Measurements from ENCODE around the gene LRP2. TPM values are rescaled to one million over a fixed set of nuclear protein-coding genes. Genes with fewer than 3 reads are reported as not detected.

Gene LRP2
- polyA plus RNA-seq, 1 of the 3 experiments (the other 2 are of a cell fraction): not detected

DNA sequence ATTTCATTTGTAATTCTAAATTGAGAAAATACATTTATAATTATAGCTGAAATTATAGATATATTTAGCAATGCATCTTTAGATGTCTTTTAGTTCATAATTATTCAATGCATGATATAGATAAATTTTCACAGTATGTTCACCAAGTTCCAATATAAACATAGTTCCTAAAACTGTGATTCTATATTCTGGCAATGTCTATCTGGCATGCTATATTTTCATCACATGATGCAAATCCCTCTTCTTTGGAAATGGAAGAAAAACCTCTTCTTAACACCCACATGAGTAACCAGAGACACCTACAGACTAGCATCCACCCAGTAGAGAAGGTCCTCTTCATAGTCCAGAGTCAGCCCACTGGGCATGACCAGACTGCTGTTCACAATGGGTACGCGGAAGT, 157.2 kb downstream of the LRP2 start:
- Histone ChIP-seq H3K9me2 (no peaks in the 10 kb centered on the region), H3K4me2 (no peak overlapping the region), H3K79me2 (ENCODE audit: insufficient read depth) (no peaks in the 10 kb centered on the region), H3K9me3 (no peaks in the 10 kb centered on the region), H3K9ac (no peak overlapping the region), H2AFZ (ENCODE audit: low read depth) (no peak overlapping the region), H3K4me3 (ENCODE audit: low read depth in 2 of 2, low read length in 1 of 2) (no peak overlapping the region), H3K27ac (ENCODE audit: low read depth in 2 of 2, low read length in 1 of 2) (no peak overlapping the region), H4K20me1 (ENCODE audit: insufficient read depth) (no peaks in the 10 kb centered on the region), H3K4me1 (ENCODE audit: control insufficient read depth in 1 of 2, insufficient read depth in 2 of 2, low read depth in 1 of 2, low read length in 1 of 2) (no peaks in the 10 kb centered on the region; a peak in 1 of 4 replicates), H3F3A (replicated peaks; ENCODE audit: insufficient read depth) (no peaks in the 10 kb centered on the region), H3K27me3 (ENCODE audit: insufficient read depth) (no peaks in the 10 kb centered on the region), H3K36me3 (replicated peaks in 1 of 2; ENCODE audit: control insufficient read depth in 1 of 2, insufficient read depth in 2 of 2, low read length in 1 of 2) (no peaks in the 10 kb centered on the region)
- 64% methylated on average over 2 of the region's 2 CpGs for WGBS (ENCODE audit: low lambda C conversion rate)
- CTCF ChIA-PET: interaction anchor here (0.7 to 3.8 kb wide), 3 partner anchors 16 to 96 kb away, joined by 3 to 16 read pairs (median 7); no protein-coding TSS in a partner anchor
- TF ChIP-seq SMC3 (IDR thresholded peaks at IDR 0.05; ENCODE audit: low read depth, low read length): no peak
- no peak for TF ChIP-seq FOXJ3 (CRISPR knock-in tag; IDR thresholded peaks at IDR 0.05)
- DNase-seq: no peak
- POLR2A ChIA-PET: no interaction called here

DNA sequence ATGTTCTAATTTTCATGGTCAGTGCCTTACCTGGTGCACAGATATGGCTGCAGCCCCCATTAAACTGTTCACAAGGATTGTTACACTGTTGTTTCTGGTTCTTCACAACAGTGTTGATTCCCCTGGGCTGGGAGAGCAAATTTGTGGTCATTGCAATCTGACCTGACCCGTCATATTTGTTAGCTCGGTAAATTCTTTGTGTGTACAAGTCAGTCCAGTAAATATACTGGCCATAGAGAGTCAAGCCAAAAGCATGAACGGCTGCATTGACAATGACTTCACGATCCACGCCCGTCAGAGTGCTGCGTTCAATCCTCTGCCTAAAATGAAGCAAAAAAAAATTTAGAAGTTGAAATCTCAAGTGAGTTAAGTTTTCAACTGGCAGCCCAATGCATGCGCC, 158.4 kb downstream of the LRP2 start:
- Histone ChIP-seq H3K4me1 (ENCODE audit: control insufficient read depth in 1 of 2, insufficient read depth in 2 of 2, low read depth in 1 of 2, low read length in 1 of 2) (no peaks in the 10 kb centered on the region), H3K9me2 (no peaks in the 10 kb centered on the region), H3K4me2 (no peak overlapping the region), H3K9me3 (no peaks in the 10 kb centered on the region), H3K79me2 (ENCODE audit: insufficient read depth) (no peaks in the 10 kb centered on the region), H4K20me1 (ENCODE audit: insufficient read depth) (no peaks in the 10 kb centered on the region), H3K27me3 (ENCODE audit: insufficient read depth) (no peaks in the 10 kb centered on the region), H3K27ac (ENCODE audit: low read depth in 2 of 2, low read length in 1 of 2) (no peak overlapping the region), H3K9ac (no peak overlapping the region), H3K36me3 (replicated peaks in 1 of 2; ENCODE audit: control insufficient read depth in 1 of 2, insufficient read depth in 2 of 2, low read length in 1 of 2) (no peaks in the 10 kb centered on the region), H3K4me3 (ENCODE audit: low read depth in 2 of 2, low read length in 1 of 2) (no peak overlapping the region), H3F3A (replicated peaks; ENCODE audit: insufficient read depth) (no peaks in the 10 kb centered on the region), H2AFZ (ENCODE audit: low read depth) (no peak overlapping the region)
- DNase-seq: no peak
- ChIA-PET POLR2A (no interaction called here), CTCF (interaction anchor here (2.1 to 3.8 kb wide), 3 partner anchors 17 to 94 kb away, joined by 6 to 16 read pairs (median 7); no protein-coding TSS in a partner anchor)
- TF ChIP-seq, protein P1, sequence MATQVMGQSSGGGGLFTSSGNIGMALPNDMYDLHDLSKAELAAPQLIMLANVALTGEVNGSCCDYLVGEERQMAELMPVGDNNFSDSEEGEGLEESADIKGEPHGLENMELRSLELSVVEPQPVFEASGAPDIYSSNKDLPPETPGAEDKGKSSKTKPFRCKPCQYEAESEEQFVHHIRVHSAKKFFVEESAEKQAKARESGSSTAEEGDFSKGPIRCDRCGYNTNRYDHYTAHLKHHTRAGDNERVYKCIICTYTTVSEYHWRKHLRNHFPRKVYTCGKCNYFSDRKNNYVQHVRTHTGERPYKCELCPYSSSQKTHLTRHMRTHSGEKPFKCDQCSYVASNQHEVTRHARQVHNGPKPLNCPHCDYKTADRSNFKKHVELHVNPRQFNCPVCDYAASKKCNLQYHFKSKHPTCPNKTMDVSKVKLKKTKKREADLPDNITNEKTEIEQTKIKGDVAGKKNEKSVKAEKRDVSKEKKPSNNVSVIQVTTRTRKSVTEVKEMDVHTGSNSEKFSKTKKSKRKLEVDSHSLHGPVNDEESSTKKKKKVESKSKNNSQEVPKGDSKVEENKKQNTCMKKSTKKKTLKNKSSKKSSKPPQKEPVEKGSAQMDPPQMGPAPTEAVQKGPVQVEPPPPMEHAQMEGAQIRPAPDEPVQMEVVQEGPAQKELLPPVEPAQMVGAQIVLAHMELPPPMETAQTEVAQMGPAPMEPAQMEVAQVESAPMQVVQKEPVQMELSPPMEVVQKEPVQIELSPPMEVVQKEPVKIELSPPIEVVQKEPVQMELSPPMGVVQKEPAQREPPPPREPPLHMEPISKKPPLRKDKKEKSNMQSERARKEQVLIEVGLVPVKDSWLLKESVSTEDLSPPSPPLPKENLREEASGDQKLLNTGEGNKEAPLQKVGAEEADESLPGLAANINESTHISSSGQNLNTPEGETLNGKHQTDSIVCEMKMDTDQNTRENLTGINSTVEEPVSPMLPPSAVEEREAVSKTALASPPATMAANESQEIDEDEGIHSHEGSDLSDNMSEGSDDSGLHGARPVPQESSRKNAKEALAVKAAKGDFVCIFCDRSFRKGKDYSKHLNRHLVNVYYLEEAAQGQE (IDR thresholded peaks at IDR 0.05; ENCODE audit: low read depth, low read length): no peak
- TF ChIP-seq POLR2AphosphoS5 (IDR thresholded peaks at IDR 0.05; ENCODE audit: low read depth, low read length): no peak
- TF ChIP-seq FOXJ3 (CRISPR knock-in tag; IDR thresholded peaks at IDR 0.05): no peak
- TF ChIP-seq GATA2 (CRISPR knock-in tag; IDR thresholded peaks at IDR 0.05): no peak
- TF ChIP-seq TCF12 (IDR thresholded peaks at IDR 0.05): no peak
- TF ChIP-seq EP300 (IDR thresholded peaks at IDR 0.05; ENCODE audit: borderline replicate concordance in 1 of 2, low read depth in 1 of 2, low read length in 1 of 2): no peak
- TF ChIP-seq RXRA (IDR thresholded peaks at IDR 0.05; ENCODE audit: borderline replicate concordance, low read depth): no peak
- TF ChIP-seq, protein P2, sequence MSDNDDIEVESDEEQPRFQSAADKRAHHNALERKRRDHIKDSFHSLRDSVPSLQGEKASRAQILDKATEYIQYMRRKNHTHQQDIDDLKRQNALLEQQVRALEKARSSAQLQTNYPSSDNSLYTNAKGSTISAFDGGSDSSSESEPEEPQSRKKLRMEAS (IDR thresholded peaks at IDR 0.05; ENCODE audit: low read depth): no peak
- TF ChIP-seq FOXM1 (IDR thresholded peaks at IDR 0.05; ENCODE audit: low read depth): no peak
- no peak for TF ChIP-seq NRF1 (IDR thresholded peaks at IDR 0.05; ENCODE audit: low read depth, low read length)
- TF ChIP-seq, protein P3, sequence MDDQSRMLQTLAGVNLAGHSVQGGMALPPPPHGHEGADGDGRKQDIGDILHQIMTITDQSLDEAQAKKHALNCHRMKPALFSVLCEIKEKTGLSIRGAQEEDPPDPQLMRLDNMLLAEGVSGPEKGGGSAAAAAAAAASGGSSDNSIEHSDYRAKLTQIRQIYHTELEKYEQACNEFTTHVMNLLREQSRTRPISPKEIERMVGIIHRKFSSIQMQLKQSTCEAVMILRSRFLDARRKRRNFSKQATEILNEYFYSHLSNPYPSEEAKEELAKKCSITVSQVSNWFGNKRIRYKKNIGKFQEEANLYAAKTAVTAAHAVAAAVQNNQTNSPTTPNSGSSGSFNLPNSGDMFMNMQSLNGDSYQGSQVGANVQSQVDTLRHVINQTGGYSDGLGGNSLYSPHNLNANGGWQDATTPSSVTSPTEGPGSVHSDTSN (IDR thresholded peaks at IDR 0.05): no peak
- no peak for TF ChIP-seq TEAD4 (IDR thresholded peaks at IDR 0.05; ENCODE audit: borderline replicate concordance, insufficient read depth)
- TF ChIP-seq SIN3A (IDR thresholded peaks at IDR 0.05; ENCODE audit: borderline replicate concordance, low read depth, low read length): no peak
- TF ChIP-seq YY1 (IDR thresholded peaks at IDR 0.05; ENCODE audit: low read depth): no peak
- no peak for TF ChIP-seq NFIC (IDR thresholded peaks at IDR 0.05; ENCODE audit: borderline replicate concordance)
- no peak for TF ChIP-seq EZH2phosphoT487 (IDR thresholded peaks at IDR 0.05; ENCODE audit: borderline replicate concordance, low read depth)
- TF ChIP-seq FOSL2 (IDR thresholded peaks at IDR 0.05; ENCODE audit: borderline replicate concordance, low read depth): no peak
- TF ChIP-seq JUND (IDR thresholded peaks at IDR 0.05): no peak
- no peak for TF ChIP-seq RAD21 (IDR thresholded peaks at IDR 0.05; ENCODE audit: low read length)
- 50% methylated on average over 8 of the region's 8 CpGs for WGBS (ENCODE audit: low lambda C conversion rate)
